ENCODE data around the gene C2orf15. TPM values are rescaled to one million over a fixed set of nuclear protein-coding genes. Genes with fewer than 3 reads are reported as not detected.
"Not testable (repeated sequence)": the region's sequence is repeated elsewhere in the genome, so short reads cannot be mapped to it uniquely, and the experiment has no call there.

The C2orf15 gene
- total RNA-seq, 1 donor from 2014 or later = 0.17 TPM

DNA sequence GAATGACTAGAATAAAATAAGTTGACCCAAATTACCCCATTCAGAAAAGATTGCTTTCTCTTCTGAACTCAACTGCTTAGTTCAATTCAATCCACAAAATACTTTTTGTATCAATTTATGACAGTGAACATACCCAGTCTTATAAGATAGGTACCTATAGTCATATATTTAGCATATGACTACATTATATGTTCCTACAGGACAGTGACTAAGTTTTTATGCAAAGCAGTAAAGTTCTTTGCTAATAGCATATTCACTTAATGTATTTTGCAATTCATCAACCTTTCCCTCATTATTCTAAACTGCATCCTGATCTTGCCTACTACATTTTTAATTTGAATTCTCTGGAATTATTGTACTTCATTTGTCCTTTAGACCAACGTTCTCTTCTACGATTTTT lies 30.3 kb upstream of the C2orf15 start:
- H3K9me3 Mint-ChIP-seq (ENCODE audit: low read depth) = no peaks in the 10 kb centered on the region
- H3K4me1 Mint-ChIP-seq (ENCODE audit: low read depth) = no peaks in the 10 kb centered on the region
- no peak overlapping the region for H3K4me3 Mint-ChIP-seq (ENCODE audit: unreplicated experiment)
- no peaks in the 10 kb centered on the region for H3K36me3 Mint-ChIP-seq (ENCODE audit: low read depth)
- no peak for DNase-seq (ENCODE audit: low spot score)
- TF ChIP-seq CTCF (IDR thresholded peaks at IDR 0.05) = no peak
- H3K27me3 Mint-ChIP-seq (ENCODE audit: low read depth) = peaks cover 9% of the 10 kb centered on the region
- H3K27ac Mint-ChIP-seq (ENCODE audit: unreplicated experiment) = no peak overlapping the region

DNA sequence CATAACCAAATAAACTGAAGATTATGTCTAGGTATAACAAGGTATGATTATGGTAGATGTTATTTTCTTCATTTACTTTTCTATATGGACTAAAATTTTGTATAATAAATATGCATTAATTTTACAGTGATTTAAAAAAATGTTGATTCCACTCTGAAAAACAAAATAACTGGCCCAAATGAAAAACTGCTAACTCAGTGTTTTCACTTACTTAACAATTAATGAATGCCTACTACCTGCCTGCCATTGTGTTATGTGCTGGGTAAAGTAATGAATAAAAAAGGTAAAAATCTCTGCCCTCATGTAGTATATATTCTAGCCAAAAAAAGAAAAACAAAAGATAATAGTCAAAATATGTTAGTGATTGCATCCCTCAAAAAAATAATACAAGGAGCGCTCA lies 29.6 kb upstream of the C2orf15 start:
- no peak for TF ChIP-seq CTCF (IDR thresholded peaks at IDR 0.05)
- H3K27me3 Mint-ChIP-seq (ENCODE audit: low read depth) = peaks cover 9% of the 10 kb centered on the region
- H3K4me3 Mint-ChIP-seq (ENCODE audit: unreplicated experiment) = no peak overlapping the region
- no peaks in the 10 kb centered on the region for H3K36me3 Mint-ChIP-seq (ENCODE audit: low read depth)
- no peaks in the 10 kb centered on the region for H3K4me1 Mint-ChIP-seq (ENCODE audit: low read depth)
- DNase-seq (ENCODE audit: low spot score) = no peak
- H3K27ac Mint-ChIP-seq (ENCODE audit: unreplicated experiment) = no peak overlapping the region
- H3K9me3 Mint-ChIP-seq (ENCODE audit: low read depth) = no peaks in the 10 kb centered on the region

GRCh38 chr2:99112617-99113016 lies 28.9 kb upstream of the C2orf15 start:
- Mint-ChIP-seq H3K4me3 (ENCODE audit: unreplicated experiment) (no peak overlapping the region), H3K36me3 (ENCODE audit: low read depth) (no peaks in the 10 kb centered on the region), H3K27me3 (ENCODE audit: low read depth) (peaks cover 9% of the 10 kb centered on the region), H3K4me1 (ENCODE audit: low read depth) (no peaks in the 10 kb centered on the region), H3K27ac (ENCODE audit: unreplicated experiment) (no peak overlapping the region), H3K9me3 (ENCODE audit: low read depth) (no peaks in the 10 kb centered on the region)
- no peak for TF ChIP-seq CTCF (IDR thresholded peaks at IDR 0.05)
- DNase-seq (ENCODE audit: low spot score) = no peak

DNA sequence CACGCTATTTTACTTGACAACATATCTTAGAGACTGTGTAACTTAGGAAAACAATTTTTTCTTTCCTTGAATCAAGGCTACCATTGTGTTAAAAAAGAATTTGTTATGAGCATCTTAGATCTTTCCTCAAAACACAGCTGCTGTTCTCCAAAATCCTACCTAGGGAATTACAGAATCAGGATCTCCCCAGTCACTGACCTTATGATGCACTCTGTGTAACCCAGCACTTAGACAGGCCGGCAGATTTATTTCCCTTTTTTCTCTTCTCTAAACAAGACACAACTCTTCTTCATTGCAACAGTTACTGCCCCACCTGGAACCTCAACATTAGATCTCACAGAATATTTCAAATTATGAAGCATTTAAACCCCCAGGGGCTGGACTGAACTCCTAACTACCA lies 13.5 kb upstream of the C2orf15 start:
- no peak for TF ChIP-seq CTCF (IDR thresholded peaks at IDR 0.05)
- H3K9me3 Mint-ChIP-seq (ENCODE audit: low read depth) = peaks cover 43% of the 10 kb centered on the region
- H3K36me3 Mint-ChIP-seq (ENCODE audit: low read depth) = peaks cover 40% of the 10 kb centered on the region
- H3K27me3 Mint-ChIP-seq (ENCODE audit: low read depth) = no peaks in the 10 kb centered on the region
- DNase-seq (ENCODE audit: low spot score) = no peak
- H3K4me1 Mint-ChIP-seq (ENCODE audit: low read depth) = no peaks in the 10 kb centered on the region
- H3K4me3 Mint-ChIP-seq (ENCODE audit: unreplicated experiment) = no peak overlapping the region
- no peak overlapping the region for H3K27ac Mint-ChIP-seq (ENCODE audit: unreplicated experiment)

DNA sequence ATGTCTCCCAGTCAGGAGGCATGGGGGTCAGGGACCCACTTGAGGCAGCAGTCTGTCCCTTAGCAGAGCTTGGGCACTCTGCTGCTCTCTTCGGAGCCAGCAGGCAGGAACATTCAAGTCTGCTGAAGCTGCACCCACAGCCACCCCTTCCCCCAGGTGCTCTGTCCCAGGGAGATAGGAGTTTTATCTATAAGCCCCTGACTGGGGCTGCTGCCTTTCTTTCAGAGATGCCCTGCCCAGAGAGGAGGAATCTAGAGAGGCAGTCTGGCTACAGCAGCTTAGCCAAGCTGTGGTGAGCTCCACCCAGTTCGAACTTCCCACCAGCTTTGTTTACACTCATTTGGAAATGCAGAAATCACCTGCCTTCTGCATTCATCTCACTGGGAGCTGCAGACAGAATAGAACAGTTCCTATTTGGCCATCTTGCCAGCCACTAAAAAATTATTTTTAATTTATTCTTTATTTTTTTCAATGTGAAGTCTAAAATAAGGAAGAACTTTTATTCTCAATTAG lies 6.4 kb upstream of the C2orf15 start:
- H3K4me1 Mint-ChIP-seq (ENCODE audit: low read depth); H3K27ac Mint-ChIP-seq (ENCODE audit: unreplicated experiment); DNase-seq (ENCODE audit: low spot score); H3K27me3 Mint-ChIP-seq (ENCODE audit: low read depth); H3K4me3 Mint-ChIP-seq (ENCODE audit: unreplicated experiment): not testable (repeated sequence)
- Mint-ChIP-seq H3K9me3 (ENCODE audit: low read depth) (peaks cover 42% of the 10 kb centered on the region), H3K36me3 (ENCODE audit: low read depth) (peaks cover 26% of the 10 kb centered on the region)

DNA sequence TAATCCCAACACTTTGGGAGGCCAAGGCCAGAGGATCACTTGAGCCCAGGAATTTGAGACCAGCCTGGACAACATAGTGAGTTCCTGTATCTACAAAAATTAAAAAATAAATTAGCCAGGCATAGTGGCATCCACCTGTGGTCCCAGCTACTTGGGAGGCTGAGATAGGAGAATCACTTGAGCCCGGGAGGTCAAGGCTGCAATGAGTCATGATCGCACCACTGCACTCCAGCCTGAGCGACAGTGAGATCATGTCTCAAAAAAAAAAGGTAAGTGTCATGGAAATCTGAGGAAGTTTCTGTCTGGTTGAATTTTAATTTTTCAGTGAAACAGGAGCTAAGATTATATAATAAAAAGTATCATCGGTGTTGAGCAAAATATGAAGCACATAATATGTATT lies 2.5 kb upstream of the C2orf15 start:
- DNase-seq (ENCODE audit: low spot score) = no peak
- peaks cover 2% of the 10 kb centered on the region for H3K36me3 Mint-ChIP-seq (ENCODE audit: low read depth)
- peaks cover 7% of the 10 kb centered on the region for H3K9me3 Mint-ChIP-seq (ENCODE audit: low read depth)
- TF ChIP-seq CTCF (IDR thresholded peaks at IDR 0.05) = no peak
- H3K27me3 Mint-ChIP-seq (ENCODE audit: low read depth) = peaks cover 2% of the 10 kb centered on the region
- no peak overlapping the region for H3K4me3 Mint-ChIP-seq (ENCODE audit: unreplicated experiment)
- H3K4me1 Mint-ChIP-seq (ENCODE audit: low read depth) = peaks cover 11% of the 10 kb centered on the region
- H3K27ac Mint-ChIP-seq (ENCODE audit: unreplicated experiment) = no peak overlapping the region

All from chondrocyte (in vitro differentiated cells).